ENCODE results near the gene PHACTR3. TPM values are rescaled to one million over a fixed set of nuclear protein-coding genes. Genes with fewer than 3 reads are reported as not detected.

PHACTR3 gene
- total RNA-seq, 1 donor: under 0.01 TPM

DNA sequence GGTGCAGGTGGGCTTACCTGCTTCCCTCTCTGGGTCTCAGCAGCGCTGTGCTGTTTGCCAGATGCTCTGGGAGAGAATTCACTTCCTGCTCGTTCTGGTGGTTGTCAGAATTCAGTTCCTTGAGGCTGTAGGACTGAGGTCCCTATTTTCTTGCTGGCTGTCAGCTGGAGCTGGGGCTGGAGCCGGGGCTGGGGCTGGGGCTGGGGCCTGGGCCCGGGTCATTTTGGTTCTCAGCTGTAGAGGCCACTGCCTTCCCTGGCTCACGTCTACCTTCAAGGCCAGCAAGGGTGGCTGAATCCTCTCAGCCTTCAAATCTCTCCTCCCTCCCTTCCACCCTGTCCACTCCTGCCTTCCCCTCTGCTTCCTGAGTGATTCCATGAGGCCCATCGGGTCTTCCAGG is 16.8 kb upstream of the PHACTR3 start:
- DNase-seq (ENCODE audit: low read depth in 2 of 3, low spot score in 2 of 3): no peak

DNA sequence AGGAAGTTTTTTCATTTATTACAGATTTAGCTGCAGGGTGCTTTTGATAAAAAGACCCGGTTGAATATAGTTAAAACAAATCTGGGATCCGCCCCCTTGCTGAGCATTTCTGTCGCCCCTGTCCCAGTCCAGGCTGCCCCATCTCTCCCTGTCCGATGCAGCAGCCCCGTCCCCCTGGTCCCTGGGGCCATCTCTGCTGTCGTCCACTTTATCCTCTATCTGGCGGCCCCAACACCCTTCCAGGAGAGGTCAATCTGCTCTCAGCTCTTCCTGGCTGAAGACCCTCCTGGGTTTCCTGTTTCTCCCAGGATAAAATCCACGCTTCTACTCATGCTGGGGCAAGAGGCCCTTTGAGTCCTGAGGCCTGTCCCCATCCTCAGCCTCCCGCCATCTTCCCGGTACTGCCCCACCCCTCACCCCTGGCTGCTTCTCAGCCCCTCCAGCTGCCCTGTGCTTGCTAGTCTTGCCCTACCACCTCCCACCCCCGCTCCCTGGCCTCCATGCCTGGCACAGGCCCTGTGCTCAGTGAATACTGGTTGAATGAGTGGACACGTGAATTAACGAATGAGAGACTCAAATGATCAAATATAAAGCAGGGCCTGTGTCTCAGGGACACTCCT is 16.0 kb upstream of the PHACTR3 start:
- no peak for DNase-seq (ENCODE audit: low read depth in 2 of 3, low spot score in 2 of 3)

DNA sequence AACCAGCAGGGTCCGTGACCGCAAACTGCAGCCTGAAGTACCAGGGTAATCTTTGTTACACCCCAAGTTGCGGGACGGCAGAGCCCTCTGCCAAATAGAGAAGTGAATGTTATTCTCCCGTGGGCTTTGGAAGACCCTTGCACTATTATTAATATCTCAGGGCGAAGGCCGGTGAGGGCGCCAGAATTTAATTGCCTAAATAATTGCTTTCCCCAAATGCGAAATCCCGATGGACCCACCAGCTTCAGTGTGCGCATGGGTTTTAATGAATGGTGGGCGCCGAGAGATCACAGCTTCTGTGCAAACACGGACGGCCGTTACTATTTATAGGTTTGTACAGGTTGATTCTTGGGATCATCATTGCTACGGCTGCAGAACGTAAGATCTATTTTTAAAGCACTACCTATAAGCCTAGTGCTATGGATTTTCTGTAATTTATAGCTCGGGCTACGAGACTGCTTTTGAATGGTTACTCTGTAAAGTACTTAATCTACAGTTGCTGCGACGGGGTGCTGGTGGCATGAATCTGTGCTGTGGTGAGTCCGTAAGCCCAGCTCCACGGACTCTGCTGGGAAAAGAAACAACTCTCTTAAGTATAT is 15.2 kb upstream of the PHACTR3 start:
- DNase-seq (ENCODE audit: low read depth in 2 of 3, low spot score in 2 of 3): no peak

DNA sequence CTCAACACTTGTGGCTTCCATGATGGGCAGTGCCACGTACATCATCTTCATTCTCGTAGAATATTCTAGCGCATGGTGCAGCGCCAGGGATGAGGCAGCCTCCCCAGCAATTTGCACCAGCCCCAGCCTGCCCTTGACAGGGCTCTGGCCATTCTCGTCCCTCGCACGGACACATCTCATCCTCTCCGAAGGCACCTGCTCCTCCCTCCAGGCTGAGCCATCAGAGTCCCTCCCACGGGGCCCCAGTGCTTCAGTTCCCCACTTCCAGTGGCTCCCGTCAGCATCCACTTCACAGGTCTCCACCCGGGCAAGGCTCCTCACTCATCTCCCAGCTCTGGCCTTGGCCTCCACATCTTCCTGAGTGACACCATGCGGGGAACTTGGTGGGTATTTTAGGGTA is 13.3 kb upstream of the PHACTR3 start:
- DNase-seq (ENCODE audit: low read depth in 2 of 3, low spot score in 2 of 3): no peak

DNA sequence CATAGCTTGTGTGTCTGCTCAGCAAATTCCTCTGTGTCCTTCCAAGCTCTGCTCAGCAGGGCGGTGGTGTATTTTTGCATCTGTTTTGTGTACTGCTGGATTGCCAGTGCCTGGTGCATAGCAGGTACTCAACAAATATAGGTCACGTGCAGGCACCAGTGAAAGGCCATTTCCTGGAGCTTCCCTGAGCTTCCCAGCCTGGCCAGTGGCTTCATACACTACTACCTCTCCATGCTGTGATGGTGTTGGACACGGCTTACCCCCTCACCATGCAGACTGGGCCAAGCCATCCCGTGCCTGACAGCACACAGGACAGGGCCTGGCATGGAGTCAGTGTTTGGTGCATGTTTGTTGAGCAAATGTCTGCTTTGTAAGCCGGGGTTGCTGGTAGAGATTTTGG is 7.7 kb upstream of the PHACTR3 start:
- no peak for DNase-seq (ENCODE audit: low read depth in 2 of 3, low spot score in 2 of 3)

DNA sequence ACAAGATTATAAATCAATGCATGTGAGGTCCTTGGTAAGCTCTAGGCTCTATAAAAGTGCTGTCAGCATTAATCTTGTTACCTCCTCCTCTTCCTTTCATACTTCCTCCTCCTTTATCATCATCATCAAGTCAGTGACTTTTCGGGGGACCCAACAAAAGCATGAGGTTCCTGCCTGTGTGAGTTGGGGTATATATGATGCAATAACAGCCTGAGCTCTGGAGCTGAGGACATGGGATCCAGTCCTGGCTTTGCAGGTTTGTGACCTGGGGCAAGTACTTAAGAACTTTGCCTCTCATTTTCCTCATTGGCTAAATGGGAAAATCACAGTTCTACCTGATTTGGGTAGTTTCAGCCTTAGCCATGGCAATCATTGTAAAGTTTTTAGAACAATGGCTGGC is 7.1 kb upstream of the PHACTR3 start:
- no peak for DNase-seq (ENCODE audit: low read depth in 2 of 3, low spot score in 2 of 3)

DNA sequence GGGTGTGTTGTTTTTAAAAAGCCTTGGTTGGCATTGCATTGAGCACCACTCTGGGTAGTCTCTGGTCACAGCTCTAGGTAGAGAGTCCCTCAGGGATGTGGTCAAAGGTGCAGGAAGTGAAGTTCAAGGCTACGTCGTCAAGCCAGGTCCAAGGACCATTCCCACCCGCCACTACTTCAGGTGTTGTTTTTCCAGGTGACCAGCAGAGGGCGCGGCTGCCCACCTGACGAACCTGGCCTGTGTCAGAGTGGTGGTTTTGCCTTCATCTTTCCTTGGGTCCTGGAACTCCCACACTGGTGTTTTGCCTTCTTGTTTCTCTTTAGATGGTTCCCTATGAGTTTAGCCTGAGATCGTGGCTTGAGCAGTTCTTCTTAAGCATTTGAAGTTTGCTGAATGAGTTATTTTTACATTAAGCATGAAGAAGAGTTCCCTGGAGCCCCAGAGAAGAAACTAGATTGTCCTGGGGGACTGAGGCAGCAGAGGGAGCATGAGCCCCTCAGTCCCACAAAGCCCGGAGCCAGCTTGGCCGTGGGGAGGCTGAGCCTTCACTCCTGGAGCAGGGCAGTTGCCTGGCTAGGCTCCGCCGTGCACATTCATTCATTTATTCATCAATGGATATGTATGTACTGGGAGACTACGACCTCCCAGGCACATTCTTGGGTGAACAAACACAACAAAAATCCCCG is 5.6 kb upstream of the PHACTR3 start:
- peak in 2 of 3 donors; percentile 6 to 47 for DNase-seq (ENCODE audit: low read depth in 2 of 3, low spot score in 2 of 3)

DNA sequence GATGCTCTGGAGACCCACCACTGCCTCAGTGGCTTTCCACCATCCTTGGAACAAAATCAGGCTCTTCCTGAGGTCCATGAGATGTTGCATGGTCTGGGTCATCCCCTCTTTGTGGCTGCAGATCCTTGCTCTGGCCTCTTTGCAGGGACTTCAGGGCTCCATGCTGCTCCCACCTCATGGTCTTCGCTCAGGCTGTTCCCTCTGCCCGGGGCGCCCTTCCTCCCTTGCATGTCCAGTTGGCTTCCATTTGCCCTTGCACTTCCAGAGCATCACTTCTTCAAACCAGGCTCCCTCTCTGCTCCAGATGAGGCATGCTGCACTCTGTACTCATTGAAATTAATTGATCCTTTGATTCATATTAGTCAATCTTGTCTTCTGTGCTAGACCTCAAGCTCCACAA is 4.4 kb upstream of the PHACTR3 start:
- no peak for DNase-seq (ENCODE audit: low read depth in 2 of 3, low spot score in 2 of 3)

DNA sequence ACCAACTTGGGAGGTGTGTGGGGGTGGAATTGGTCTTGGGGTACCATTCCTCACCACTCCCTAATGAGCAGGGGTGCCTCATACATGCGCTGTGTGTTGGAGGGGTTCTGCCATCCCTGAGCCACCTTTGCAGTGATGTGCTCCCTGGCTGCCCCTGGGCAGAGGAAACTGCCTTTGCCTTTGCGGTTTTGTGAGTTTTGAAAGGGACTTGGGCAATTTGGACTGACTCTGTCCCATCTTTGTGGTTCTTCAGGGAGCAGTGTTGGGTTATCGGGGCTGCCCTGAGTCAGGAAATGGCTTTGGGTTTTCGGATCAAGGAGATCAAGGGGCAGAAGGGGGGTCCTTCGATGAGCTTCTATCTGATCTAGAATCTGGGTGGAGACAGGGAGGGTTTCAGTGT is 3.9 kb upstream of the PHACTR3 start:
- DNase-seq (ENCODE audit: low read depth in 2 of 3, low spot score in 2 of 3): no peak

DNA sequence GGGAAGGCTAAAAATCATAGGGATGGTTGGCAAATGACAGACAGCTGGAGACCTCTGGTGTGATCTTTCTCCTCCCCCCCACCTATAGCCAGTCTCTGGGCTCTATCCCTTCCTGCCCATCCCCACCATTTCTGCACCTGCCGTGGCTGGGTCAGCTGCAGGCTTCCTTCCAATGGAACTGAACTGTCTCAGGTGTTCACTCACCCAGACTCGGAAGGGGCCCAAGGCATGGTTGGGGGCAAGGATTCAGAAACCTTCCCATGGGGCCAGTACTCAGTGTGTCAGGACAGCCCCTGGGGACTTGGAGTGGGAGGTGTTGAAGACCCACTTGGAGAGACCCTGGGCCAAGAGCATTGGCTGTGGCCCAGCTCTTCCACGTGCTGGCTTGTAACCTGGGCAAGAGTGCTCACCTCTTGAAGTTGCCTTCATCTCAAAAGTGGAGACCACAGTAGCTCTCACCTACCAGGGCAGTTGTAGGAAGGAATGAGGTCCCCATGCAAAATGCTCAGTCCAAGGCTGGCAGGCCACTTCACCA is 1.7 kb upstream of the PHACTR3 start:
- no peak for DNase-seq (ENCODE audit: low read depth in 2 of 3, low spot score in 2 of 3)

DNA sequence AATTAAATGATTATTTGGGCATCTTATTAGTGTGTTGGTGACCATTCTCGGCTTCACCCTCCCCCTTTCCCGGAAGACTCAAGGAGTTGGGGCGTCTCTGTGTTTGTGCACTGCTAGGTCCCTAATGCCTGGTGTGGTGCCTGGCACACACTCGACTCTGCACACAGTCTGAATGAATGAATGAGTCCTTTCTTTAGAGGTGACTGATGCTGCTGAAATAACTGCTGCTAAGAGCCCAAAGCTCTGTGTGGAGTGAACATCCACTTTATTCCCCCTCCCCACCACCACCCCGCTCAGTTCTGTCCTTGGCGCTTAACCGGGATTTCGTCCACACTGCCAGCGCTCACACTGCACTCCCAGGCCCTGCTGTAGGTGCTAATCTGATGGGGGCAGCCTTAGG is 1.2 kb upstream of the PHACTR3 start:
- no peak for DNase-seq (ENCODE audit: low read depth in 2 of 3, low spot score in 2 of 3)

DNA sequence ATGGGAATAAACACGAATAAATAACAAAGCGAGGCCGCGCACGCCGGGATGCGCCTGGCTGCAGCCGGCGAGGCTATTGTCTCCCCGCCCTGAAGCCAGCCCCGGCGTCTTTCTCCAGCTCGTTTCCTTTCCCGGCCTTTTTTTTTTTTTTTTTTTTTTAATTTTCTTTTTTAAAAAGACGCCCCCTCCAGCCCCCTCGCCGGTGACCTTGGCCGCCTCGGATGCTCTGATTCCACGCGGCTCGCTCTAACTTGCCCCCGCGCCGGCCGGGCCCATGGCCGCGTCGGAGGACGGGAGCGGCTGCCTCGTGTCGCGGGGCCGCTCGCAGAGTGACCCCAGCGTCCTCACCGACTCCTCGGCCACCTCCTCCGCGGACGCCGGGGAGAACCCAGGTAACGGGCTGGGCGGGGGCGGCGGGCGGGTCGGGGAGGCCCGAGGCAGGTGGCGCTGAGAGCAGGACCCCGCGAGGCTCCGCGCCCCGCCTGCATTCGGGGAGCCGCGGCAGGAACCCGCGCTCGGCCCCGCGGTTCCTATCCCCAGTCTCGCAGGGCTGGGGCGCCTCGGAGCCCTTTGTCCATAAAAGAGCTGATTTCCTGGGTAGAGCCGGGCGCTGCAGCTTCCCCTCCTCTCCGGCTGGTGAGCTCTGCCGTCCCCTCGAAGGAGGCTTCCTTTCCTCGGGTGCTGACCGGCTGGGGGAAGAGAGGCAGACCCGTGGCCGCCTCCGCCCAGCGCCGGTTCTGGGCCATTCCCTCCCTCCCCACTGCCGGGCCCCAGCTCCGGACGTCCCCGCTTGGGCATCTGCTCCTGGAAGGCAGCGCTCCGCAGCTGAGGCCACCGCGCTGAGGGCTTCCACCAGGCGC is 631 bp downstream of the PHACTR3 start:
- no peak for DNase-seq (ENCODE audit: low read depth in 2 of 3, low spot score in 2 of 3)

DNA sequence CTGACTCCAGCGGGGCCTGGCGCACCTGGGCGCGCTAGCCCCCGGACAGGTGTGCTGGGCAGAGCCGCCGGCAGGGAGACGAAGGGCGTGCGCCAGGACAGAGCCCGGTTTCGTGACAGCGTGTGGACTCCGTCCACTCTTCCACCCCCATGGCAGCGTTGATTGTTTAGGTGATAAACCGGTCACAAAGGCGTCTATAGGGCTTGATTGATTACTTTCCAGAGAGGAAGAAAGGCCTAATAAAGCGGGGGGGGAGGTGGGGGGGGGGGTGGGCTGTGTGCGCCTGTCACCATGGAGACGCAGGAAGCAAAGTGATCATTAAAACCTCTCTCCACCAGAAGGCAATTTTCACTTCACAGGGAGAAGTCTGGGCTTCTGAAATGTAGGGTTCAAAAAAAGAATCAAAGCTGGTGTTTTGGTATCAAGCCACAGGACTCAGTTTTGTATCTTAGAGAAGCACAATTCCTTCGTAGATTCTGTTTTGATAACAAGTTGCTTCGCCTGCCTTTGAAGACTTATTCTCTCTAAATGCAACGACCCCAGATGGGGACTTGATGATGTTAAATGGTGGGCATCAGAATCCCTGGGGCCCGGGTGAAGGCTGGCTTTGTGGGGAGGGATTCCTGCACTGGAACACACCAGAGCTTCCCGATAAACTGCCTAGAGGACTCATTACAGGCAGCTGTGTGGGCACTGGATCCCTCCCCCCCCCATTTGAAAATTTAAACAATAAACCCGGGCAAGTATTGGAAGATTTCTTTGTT is 1.4 kb downstream of the PHACTR3 start:
- DNase-seq (ENCODE audit: low read depth in 2 of 3, low spot score in 2 of 3): no peak

DNA sequence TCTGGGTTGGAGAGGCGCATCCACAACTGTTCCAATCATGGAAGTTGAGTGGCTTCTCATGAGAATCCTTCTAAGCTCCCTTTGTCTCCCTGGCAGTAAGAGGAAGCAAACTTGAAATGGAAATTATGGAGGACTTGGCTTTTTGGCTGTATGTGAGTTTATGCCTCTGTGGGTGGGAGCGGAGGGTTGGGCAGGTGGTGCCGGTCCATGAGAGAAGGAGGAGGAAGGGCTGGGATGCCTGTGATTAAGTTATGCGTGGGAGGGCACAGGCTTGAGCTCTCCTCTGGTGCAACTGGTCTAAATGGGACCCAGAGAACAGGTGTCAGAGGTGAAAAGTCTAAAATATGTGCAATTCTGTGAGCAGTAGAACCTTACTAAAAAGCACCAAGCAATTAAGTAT is 2.2 kb downstream of the PHACTR3 start:
- no peak for DNase-seq (ENCODE audit: low read depth in 2 of 3, low spot score in 2 of 3)

DNA sequence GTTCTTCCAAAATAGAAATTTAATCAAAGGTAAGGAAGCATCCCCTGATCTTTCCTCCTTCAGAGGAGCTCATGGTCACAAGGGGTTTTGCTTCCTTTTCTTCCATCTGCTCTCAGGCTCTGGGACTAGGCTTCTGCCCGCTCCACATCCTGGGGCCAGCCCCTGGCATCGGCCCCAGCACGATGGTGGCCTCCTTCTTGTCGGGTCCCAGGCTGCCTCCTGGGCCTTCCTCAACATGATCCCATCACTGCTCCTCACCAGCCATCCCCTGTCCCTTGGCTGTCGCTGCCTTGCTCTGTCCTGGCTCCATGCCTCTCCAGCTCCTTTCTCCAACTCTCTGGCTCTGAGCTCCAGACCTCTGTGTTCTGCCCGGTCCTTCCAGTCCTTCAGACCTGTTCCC is 4.1 kb downstream of the PHACTR3 start:
- no peak for DNase-seq (ENCODE audit: low read depth in 2 of 3, low spot score in 2 of 3)

DNA sequence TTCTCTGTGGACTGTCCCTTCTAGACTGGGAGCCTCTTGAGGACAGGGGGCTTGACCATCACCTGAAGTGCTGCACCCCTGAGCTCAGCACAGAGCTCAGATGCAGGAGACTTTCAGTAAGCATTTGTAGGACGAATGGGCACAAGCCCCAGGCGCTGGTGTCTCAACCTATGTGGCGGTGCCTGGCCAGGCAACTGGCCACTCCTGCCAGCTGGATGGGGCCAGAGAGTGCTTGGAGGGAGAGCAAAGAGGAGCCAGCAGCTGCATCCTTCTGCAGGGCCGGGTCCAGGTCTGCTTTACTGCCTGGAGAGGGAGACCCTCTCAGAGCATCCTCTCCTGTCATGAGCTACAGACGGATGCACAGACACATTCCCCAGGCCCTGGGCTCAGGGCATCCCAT is 4.5 kb downstream of the PHACTR3 start:
- DNase-seq (ENCODE audit: low read depth in 2 of 3, low spot score in 2 of 3): no peak

DNA sequence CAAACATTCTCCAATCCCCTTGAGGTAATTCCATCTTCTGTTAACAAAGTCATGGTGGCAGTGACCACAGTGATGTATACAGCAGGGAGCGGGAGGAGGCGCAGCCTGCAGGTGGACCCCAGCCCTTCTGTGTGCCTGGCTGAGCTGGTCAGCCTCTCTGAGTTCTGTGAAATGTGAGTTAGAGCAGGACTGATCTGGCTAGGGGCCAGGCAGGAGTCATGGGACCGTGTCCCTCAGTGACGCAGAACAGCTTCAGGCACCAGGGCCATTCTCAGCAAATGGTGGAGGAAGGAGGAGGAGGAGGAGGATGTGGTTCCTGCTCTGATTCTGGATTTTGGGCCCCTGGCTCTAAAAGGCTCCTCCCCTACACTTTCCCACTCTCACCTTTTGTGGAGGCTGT is 6.9 kb downstream of the PHACTR3 start:
- no peak for DNase-seq (ENCODE audit: low read depth in 2 of 3, low spot score in 2 of 3)

DNA sequence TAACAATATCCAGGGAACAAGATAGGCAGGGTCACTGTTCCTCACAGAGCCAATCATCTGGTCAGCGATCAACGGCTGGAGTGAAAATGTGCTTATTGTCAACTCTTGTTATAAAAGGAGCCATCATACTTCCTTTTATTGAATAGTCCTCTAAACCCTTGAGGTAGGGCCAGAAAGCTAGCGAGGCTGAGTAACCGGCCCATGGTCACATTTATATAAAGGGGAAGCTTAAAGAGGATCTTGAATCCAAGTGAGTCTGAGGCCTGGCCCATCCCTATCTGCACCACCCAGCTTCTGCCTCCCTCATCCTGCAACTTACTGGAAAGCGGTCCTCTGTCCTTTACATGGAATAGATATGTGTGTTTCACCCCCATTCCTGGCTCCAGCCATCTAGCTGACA is 9.5 kb downstream of the PHACTR3 start:
- no peak for DNase-seq (ENCODE audit: low read depth in 2 of 3, low spot score in 2 of 3)

DNA sequence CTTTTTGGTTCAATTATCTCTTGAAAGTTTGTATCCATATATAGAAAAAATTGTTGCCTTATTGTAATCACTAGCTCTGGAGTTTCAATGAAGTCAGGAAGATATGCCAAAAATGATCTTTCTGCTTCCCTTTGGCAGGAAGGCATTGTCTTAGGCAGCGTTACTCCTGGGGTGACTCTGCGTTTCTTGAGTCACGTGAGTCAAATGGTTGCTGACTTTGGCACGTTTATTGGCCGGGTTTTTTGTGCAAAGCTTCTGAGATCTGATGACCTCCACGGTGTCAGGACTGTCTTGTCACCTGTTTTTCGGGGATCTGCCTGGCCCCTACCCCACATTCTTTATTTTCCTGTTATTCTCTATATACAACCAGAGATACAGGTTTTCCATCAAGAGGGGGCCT is 10.4 kb downstream of the PHACTR3 start:
- no peak for DNase-seq (ENCODE audit: low read depth in 2 of 3, low spot score in 2 of 3)

DNA sequence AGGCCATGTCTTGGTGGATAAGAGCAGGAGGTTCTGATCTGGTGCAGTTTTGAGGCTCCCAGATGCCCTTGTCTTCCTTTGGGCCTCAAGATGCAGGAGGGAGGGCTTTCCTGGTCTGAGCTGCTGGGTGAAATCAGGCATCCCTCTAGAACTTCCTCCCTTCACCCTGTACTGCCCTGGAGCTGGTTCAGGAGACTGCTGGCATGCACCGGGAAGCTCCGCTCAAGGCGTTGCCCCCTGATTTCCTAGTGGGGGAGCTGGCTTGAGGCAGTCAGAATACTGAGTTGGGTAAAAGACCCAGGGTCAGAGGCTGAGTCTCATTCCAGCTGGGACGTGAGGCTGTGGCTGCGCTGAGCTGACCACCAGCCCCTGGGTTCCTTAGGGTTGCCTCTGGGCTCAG is 12.0 kb downstream of the PHACTR3 start:
- DNase-seq (ENCODE audit: low read depth in 2 of 3, low spot score in 2 of 3): no peak

DNA sequence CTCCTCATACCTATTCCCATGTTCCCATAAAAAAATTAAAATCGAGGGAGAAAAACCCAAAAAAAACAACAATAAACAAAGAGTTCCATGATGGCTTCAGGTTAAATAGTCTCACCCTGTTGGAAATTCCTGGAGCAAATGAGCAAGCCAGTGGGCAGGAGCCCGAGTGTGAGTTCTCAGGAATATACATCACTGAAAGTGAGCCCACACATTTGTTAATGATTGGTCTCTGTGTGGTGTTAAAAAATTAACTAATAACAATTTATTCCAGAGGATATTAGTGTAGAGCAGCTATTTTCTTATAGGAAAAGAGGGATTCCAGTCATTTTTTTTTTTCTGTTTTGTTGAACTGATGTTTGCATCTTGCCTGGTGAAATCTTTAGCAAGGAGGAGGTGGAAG is 12.9 kb downstream of the PHACTR3 start:
- no peak for DNase-seq (ENCODE audit: low read depth in 2 of 3, low spot score in 2 of 3)
